OCI-LY3 (cell line): ENCODE measurements around the gene ABCA4.

Source experiments
- H2AFZ ChIP-seq: fragments of 200-600, 300-600 bp; shearing (Covaris generic); 2 replicates; pipeline ENCODE4 v1.6.0; 2014; ENCODE audit warnings: antibody characterized with exemption, low read depth, low read length
- H3K27ac ChIP-seq: fragments of 200-600, 300-600 bp; sonication (generic); 2 replicates; pipeline ENCODE4 v1.5.1; 2014; ENCODE audit warnings: mild to moderate bottlenecking, low read length, moderate library complexity, mixed read lengths
- H3K27me3 ChIP-seq: fragments of 200-600, 300-600 bp; sonication (generic); 2 replicates; pipeline ENCODE4 v1.6.1; 2014; ENCODE audit warnings: low read depth, low read length, mixed read lengths
- H3K36me3 ChIP-seq: fragments of 200-600, 300-600 bp; sonication (generic); replicated peaks from 2 replicates; pipeline ENCODE3; 2014; ENCODE audit warnings: low read depth, low read length, mixed read lengths
- H3K4me1 ChIP-seq: fragments of 300-600, 200-600 bp; sonication (generic); 2 replicates; pipeline ENCODE4 v1.6.1; 2014; ENCODE audit warnings: low read length, mixed read lengths
- H3K4me2 ChIP-seq: fragments of 200-600, 300-600 bp; sonication (generic); 2 replicates; pipeline ENCODE4 v1.6.1; 2014; ENCODE audit warnings: low read length, mixed read lengths
- H3K4me3 ChIP-seq: fragments of 300-600, 200-600 bp; sonication (generic); 2 replicates; pipeline ENCODE4 v1.5.1; 2014; ENCODE audit warnings: antibody characterized with exemption, mild to moderate bottlenecking, low read length, moderate library complexity
- H3K79me2 ChIP-seq: fragments of 300-600, 200-600 bp; shearing (Covaris generic); 2 replicates; pipeline ENCODE4 v1.6.1; 2014; ENCODE audit warnings: mild to moderate bottlenecking, low read length, mixed read lengths
- H3K9ac ChIP-seq: fragments of 300-600, 200-600 bp; shearing (Covaris generic); 2 replicates; pipeline ENCODE4 v1.6.0; 2014; ENCODE audit warnings: mild to moderate bottlenecking, low read length, moderate library complexity
- H3K9me3 ChIP-seq: fragments of 200-600, 300-600 bp; shearing (Covaris generic); 2 replicates; pipeline ENCODE4 v1.6.1; 2014; ENCODE audit warnings: low read length, mixed read lengths; ENCODE audit not compliant: insufficient read depth
- H4K20me1 ChIP-seq: fragments of 200-600, 300-600 bp; sonication (generic); 2 replicates; pipeline ENCODE4 v1.6.1; 2016; ENCODE audit warnings: low read length, mixed read lengths; ENCODE audit not compliant: insufficient read depth
- EZH2phosphoT487 ChIP-seq: fragments of 200-600 bp; shearing (Covaris generic); IDR thresholded peaks from 2 replicates; pipeline ENCODE4 v1.6.1; 2018; ENCODE audit warnings: antibody characterized with exemption, mixed run types, low read depth
- TF ChIP-seq, protein P1 (sequence below): fragments of 200-600, 300-600 bp; sonication (generic); IDR thresholded peaks from 2 replicates; pipeline ENCODE4 v1.5.1; 2014; ENCODE audit warnings: antibody characterized with exemption, low read length, low read depth

The ABCA4 gene

DNA sequence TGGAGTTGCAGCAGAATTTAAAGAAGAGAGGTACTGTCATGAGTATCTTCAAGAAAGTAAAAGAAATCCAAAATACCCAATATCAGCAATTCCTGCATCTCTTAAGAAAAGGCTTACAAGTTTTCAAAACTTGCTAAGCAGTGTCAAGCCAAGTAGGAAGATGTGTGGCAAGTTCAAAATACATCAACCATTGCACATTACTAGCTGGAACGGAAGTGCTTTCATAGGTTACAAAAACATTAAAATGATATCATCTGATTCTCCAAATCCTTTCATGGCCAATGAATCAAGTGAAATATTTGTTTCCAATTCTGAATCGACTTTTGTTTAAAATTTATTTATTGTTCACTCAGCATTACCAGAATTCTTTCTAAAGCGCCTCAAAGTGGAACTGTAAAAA, 5.7 kb upstream of the ABCA4 start:
- Histone ChIP-seq H3K27ac (no peak overlapping the region), H2AFZ (no peak overlapping the region), H3K9ac (no peak overlapping the region), H3K4me1 (no peaks in the 10 kb centered on the region), H3K9me3 (no peaks in the 10 kb centered on the region), H3K79me2 (no peaks in the 10 kb centered on the region), H4K20me1 (no peaks in the 10 kb centered on the region), H3K4me2 (no peak overlapping the region), H3K27me3 (peaks cover 21% of the 10 kb centered on the region), H3K36me3 (no peaks in the 10 kb centered on the region), H3K4me3 (no peak overlapping the region)
- TF ChIP-seq EZH2phosphoT487, result no peak
- TF ChIP-seq, protein P1, sequence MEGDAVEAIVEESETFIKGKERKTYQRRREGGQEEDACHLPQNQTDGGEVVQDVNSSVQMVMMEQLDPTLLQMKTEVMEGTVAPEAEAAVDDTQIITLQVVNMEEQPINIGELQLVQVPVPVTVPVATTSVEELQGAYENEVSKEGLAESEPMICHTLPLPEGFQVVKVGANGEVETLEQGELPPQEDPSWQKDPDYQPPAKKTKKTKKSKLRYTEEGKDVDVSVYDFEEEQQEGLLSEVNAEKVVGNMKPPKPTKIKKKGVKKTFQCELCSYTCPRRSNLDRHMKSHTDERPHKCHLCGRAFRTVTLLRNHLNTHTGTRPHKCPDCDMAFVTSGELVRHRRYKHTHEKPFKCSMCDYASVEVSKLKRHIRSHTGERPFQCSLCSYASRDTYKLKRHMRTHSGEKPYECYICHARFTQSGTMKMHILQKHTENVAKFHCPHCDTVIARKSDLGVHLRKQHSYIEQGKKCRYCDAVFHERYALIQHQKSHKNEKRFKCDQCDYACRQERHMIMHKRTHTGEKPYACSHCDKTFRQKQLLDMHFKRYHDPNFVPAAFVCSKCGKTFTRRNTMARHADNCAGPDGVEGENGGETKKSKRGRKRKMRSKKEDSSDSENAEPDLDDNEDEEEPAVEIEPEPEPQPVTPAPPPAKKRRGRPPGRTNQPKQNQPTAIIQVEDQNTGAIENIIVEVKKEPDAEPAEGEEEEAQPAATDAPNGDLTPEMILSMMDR, result no peak

DNA sequence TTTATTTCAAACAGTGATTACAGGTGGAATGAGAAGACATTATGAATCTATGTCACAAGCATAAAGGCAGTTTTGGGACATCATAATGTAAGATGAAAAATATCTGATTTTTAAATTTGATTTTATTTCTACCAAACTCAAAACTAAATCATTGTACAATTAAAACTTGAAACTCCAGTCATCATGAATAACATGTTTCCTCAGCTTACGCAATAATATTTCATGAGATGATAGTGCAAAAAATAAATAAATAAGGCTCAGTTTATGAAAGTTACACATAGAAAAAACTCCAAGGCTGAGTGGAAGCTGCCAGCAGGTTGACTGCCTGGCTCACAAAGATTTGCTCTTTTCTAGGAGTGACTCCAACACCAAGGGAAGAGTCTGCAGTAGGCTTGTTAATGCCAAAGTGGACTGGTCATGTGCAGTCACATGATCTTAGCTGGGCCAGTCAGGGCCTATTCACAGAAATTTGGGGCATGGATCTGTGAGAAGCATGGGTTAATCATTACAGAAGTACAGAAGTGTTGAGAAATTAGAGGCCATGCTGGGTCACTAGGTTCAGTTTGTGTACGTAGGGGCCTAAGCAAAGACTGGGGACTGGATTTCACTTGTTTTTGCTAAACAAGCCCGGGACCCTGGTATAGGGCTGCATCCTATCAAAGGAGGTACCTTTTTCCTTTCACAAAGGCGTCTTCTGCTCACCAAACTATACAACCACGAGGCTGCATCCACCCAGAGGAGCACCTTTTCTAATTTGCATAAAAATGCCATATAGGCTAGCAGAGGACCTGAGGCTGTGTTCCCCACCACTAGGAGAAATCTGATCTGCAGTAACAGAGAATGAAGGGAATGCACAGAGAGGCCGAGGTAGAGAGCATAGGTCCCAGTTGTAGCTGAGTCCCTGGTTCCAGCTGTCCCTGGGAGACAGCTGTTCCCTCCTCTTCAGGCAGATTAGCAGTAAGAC, 4.9 kb upstream of the ABCA4 start:
- H3K9me3 ChIP-seq, result no peaks in the 10 kb centered on the region
- H3K27me3 ChIP-seq, result peaks cover 21% of the 10 kb centered on the region
- no peak overlapping the region for H3K4me3 ChIP-seq
- H3K79me2 ChIP-seq, result no peaks in the 10 kb centered on the region
- H3K36me3 ChIP-seq, result no peaks in the 10 kb centered on the region
- H3K27ac ChIP-seq, result no peak overlapping the region
- no peak overlapping the region for H3K9ac ChIP-seq
- H3K4me2 ChIP-seq, result no peak overlapping the region
- TF ChIP-seq, protein P1, result no peak
- no peak for TF ChIP-seq EZH2phosphoT487
- no peak overlapping the region for H2AFZ ChIP-seq
- H4K20me1 ChIP-seq, result no peaks in the 10 kb centered on the region
- H3K4me1 ChIP-seq, result no peaks in the 10 kb centered on the region

- no peaks in the 10 kb centered on the region for H3K79me2 ChIP-seq
- H3K27ac ChIP-seq, result no peak overlapping the region
- no peak for TF ChIP-seq EZH2phosphoT487
- TF ChIP-seq, protein P1, result no peak
- no peak overlapping the region for H2AFZ ChIP-seq
- H3K4me1 ChIP-seq, result no peaks in the 10 kb centered on the region
- H3K27me3 ChIP-seq, result peaks cover 21% of the 10 kb centered on the region
- H3K4me2 ChIP-seq, result no peak overlapping the region
- H3K9me3 ChIP-seq, result no peaks in the 10 kb centered on the region
- H3K36me3 ChIP-seq, result no peaks in the 10 kb centered on the region
- H3K9ac ChIP-seq, result no peak overlapping the region
- no peaks in the 10 kb centered on the region for H4K20me1 ChIP-seq
- no peak overlapping the region for H3K4me3 ChIP-seq
Observed at GRCh38 chr1:94124538-94124937, 3.6 kb upstream of the ABCA4 start.

- Histone ChIP-seq H3K9ac (no peak overlapping the region), H3K27me3 (peaks cover 30% of the 10 kb centered on the region), H3K4me2 (no peak overlapping the region), H3K4me1 (no peaks in the 10 kb centered on the region), H3K36me3 (no peaks in the 10 kb centered on the region), H3K4me3 (no peak overlapping the region), H3K27ac (no peak overlapping the region), H2AFZ (no peak overlapping the region), H3K79me2 (no peaks in the 10 kb centered on the region), H3K9me3 (no peaks in the 10 kb centered on the region), H4K20me1 (no peaks in the 10 kb centered on the region)
- TF ChIP-seq EZH2phosphoT487, result no peak
- TF ChIP-seq, protein P1, result no peak
Observed at GRCh38 chr1:94122201-94122970, 1.4 kb upstream of the ABCA4 start.
